ENCODE measurements around the gene SUSD3. TPM values are rescaled to one million over a fixed set of nuclear protein-coding genes. Genes with fewer than 3 reads are reported as not detected.

SUSD3 gene
- total RNA-seq = 10 to 100 TPM; 81.9 to 89.4 TPM

GRCh38 chr9:93058355-93059010, at the start of gene SUSD3:
Gene SUSD3, plus strand, starts transcription at chr9:93058701. Its CDS starts 42 bp downstream, at chr9:93058743.

GRCh38 chr9:93096131-93096802, 37.8 kb downstream of the SUSD3 start, which contains the start of gene CARD19:
Gene CARD19, plus strand, starts transcription at chr9:93096217. Its CDS starts 129 bp downstream, at chr9:93096346.

GRCh38 chr9:93134015-93134739, 75.7 kb downstream of the SUSD3 start, which contains the start of gene NINJ1:
Gene NINJ1, minus strand, starts transcription at chr9:93134251. Its CDS starts 34 bp downstream, at chr9:93134217.

Other genes with a start within 250 kb of the SUSD3 start
- 10 to 100 TPM; 12.1 to 12.6 TPM for gene ZNF484, start 180.7 kb upstream of the SUSD3 start, total RNA-seq
- gene FGD3, start 111.2 kb upstream of the SUSD3 start, total RNA-seq = 100 to 1,000 TPM; 143 to 155 TPM
- gene CARD19, start 37.5 kb downstream of the SUSD3 start, total RNA-seq = 10 to 100 TPM; 49.8 to 50.3 TPM
- 10 to 100 TPM; 35.0 to 37.8 TPM for gene NINJ1, start 75.5 kb downstream of the SUSD3 start, total RNA-seq
- gene WNK2, start 125.4 kb downstream of the SUSD3 start, total RNA-seq = under 1 TPM; 0.19 to 0.38 TPM